K562 (cell line): ENCODE measurements around the gene XRN2. TPM values are rescaled to one million over a fixed set of nuclear protein-coding genes. Genes with fewer than 3 reads are reported as not detected.

Source experiments
- ATAC-seq: fragments of 200-7000 bp; cut with Tn5 transposase; 3 replicates; pipeline ENCODE4 v1.9.1; 2020; ENCODE audit warnings: moderate library complexity
- BruUV-seq: library from RNA; stranded (reverse); fragments of 400-500 nt; replicated peaks from 2 replicates; lab custom pipeline; 2021; lab: Mats Ljungman, UMichigan
- CTCF ChIA-PET: fragments of 300-600 bp; formaldehyde crosslinking; extraction: SDS; loops from one replicate; lab custom pipeline; 2021; ENCODE audit warnings: low intra/inter-chr PET ratio; lab: Yijun Ruan, JAX
- POLR2A ChIA-PET: fragments of 300-600, 350-650 bp; sonication (Branson Sonifier 250); formaldehyde crosslinking; extraction: SDS; loops from one replicate; lab custom pipeline; 2021; ENCODE audit warnings: antibody characterized with exemption, inconsistent platforms; lab: Yijun Ruan, JAX
- DNase-seq, 4 experiments: peaks; one replicate each; pipeline versions ENCODE4 v3.0.0 to v3.0.0-alpha.2; 2011 to 2018; ENCODE audit warnings: low spot score in 3 of 4, mixed read lengths in 3 of 4; ENCODE audit errors: extremely low read depth in 1 of 4
- FAIRE-seq: peaks from 2 replicates; lab custom pipeline; 2011; peaks lifted over from hg19 to GRCh38; lab: Jason Lieb, UNC
- H2AFZ ChIP-seq: 2 replicates; pipeline ENCODE4 v1.6.0; 2011; ENCODE audit warnings: low read depth, low read length, control low read depth, inconsistent platforms
- H3K27ac ChIP-seq: fragments of 200-600 bp; 3 replicates; pipeline ENCODE4 v1.8.0; 2011; ENCODE audit warnings: low read depth, mild to moderate bottlenecking, control low read depth, inconsistent platforms, low read length, moderate library complexity, mixed read lengths; ENCODE audit errors: extremely low read depth
- H3K27me3 ChIP-seq, 2 experiments: fragments of 300-600 bp in 1 of 2; 2 replicates in 1 of 2; 3 replicates in 1 of 2; pipeline versions ENCODE4 v1.6.0 to v1.8.0; 2011; ENCODE audit warnings: inconsistent platforms in 2 of 2, low read length in 2 of 2, mild to moderate bottlenecking in 1 of 2, mixed read lengths in 1 of 2, moderate library complexity in 1 of 2; ENCODE audit not compliant: control insufficient read depth in 2 of 2, insufficient read depth in 2 of 2
- H3K36me3 ChIP-seq: fragments of 300-600 bp; 3 replicates; pipeline ENCODE4 v1.8.0; 2011; ENCODE audit warnings: mild to moderate bottlenecking, low read length, inconsistent platforms; ENCODE audit not compliant: control insufficient read depth, insufficient read depth
- H3K4me1 ChIP-seq, 2 experiments: fragments of 200-600 bp in 1 of 2; replicated peaks in 1 of 2; 2 replicates in 1 of 2; 3 replicates in 1 of 2; pipeline versions ENCODE4 v1.5.1 to v1.8.0; 2011; ENCODE audit warnings: inconsistent platforms in 2 of 2, low read length in 2 of 2, mild to moderate bottlenecking in 1 of 2, mixed read lengths in 1 of 2, moderate library complexity in 1 of 2; ENCODE audit not compliant: control insufficient read depth in 2 of 2, insufficient read depth in 2 of 2
- H3K4me2 ChIP-seq: 2 replicates; pipeline ENCODE4 v1.6.1; 2011; ENCODE audit warnings: low read length, control low read depth, inconsistent platforms, mixed read lengths; ENCODE audit not compliant: insufficient read depth
- H3K4me3 ChIP-seq: fragments of 200-600 bp; sonication (generic), shearing (Covaris generic); 2 replicates; pipeline ENCODE4 v1.5.1; 2016; ENCODE audit warnings: control low read depth, inconsistent platforms
- H3K79me2 ChIP-seq: fragments of 200-600 bp; 3 replicates; pipeline ENCODE4 v1.8.0; 2011; ENCODE audit warnings: low read length, inconsistent platforms; ENCODE audit not compliant: control insufficient read depth, insufficient read depth
- H3K9ac ChIP-seq, 2 experiments: 2 replicates each; pipeline versions ENCODE4 v1.6.0 to v1.6.1; 2011; ENCODE audit warnings: low read depth in 2 of 2, low read length in 2 of 2, control low read depth in 1 of 2, inconsistent platforms in 1 of 2, mild to moderate bottlenecking in 1 of 2, mixed read lengths in 1 of 2; ENCODE audit not compliant: insufficient read depth in 1 of 2
- H3K9me1 ChIP-seq: one replicate; pipeline ENCODE4 v1.6.0; 2011; ENCODE audit warnings: inconsistent platforms, mild to moderate bottlenecking, low read length, moderate library complexity; ENCODE audit not compliant: control insufficient read depth, insufficient read depth
- H3K9me3 ChIP-seq: replicated peaks from 2 replicates; pipeline ENCODE4 v1.5.1; 2011; ENCODE audit warnings: low read depth, low read length, inconsistent platforms; ENCODE audit not compliant: control insufficient read depth, insufficient read depth
- H4K20me1 ChIP-seq: replicated peaks from 2 replicates; pipeline ENCODE4 v1.6.1; 2011; ENCODE audit warnings: low read length, inconsistent platforms, mixed read lengths; ENCODE audit not compliant: control insufficient read depth, insufficient read depth
- CBX8 ChIP-seq: fragments of 200-600 bp; sonication (generic); IDR thresholded peaks from 2 replicates; pipeline ENCODE4 v1.6.1; 2012; ENCODE audit warnings: borderline replicate concordance, mixed run types, low read depth, mild to moderate bottlenecking, moderate library complexity, mixed read lengths, low read length, control low read depth, inconsistent platforms; ENCODE audit not compliant: poor library complexity, severe bottlenecking; ENCODE audit errors: extremely low read depth
- CREM ChIP-seq: IDR thresholded peaks from 2 replicates; pipeline ENCODE4 v1.6.1; 2014; ENCODE audit warnings: antibody characterized with exemption, low read depth
- FOXM1 ChIP-seq, 2 experiments: fragments of 450-650 bp in 1 of 2; sonication (generic) in 1 of 2; formaldehyde crosslinking in 1 of 2; IDR thresholded peaks; 2 replicates each; pipeline versions ENCODE4 v1.6.1 to v1.9.0; 2017 to 2022; ENCODE audit warnings: low read depth in 2 of 2, mild to moderate bottlenecking in 2 of 2, missing genetic modification reagents in 1 of 2, moderate library complexity in 1 of 2
- JUND ChIP-seq, 2 experiments: IDR thresholded peaks; 2 replicates in 1 of 2; 3 replicates in 1 of 2; pipeline ENCODE4 v1.6.1; 2011; ENCODE audit warnings: borderline replicate concordance in 2 of 2, low read depth in 2 of 2, low read length in 2 of 2, improper control_type of control experiment in 1 of 2, missing biosample characterization in 1 of 2, missing genetic modification characterization in 1 of 2, missing genetic modification reagents in 1 of 2
- NCOA4 ChIP-seq: fragments of 450-650 bp; IDR thresholded peaks from 2 replicates; pipeline ENCODE4 v1.6.1; 2018; ENCODE audit warnings: mild to moderate bottlenecking; ENCODE audit not compliant: partially characterized antibody
- NFIC ChIP-seq: fragments of 450-650 bp; IDR thresholded peaks from 2 replicates; pipeline ENCODE4 v1.6.1; 2017; ENCODE audit warnings: mild to moderate bottlenecking, inconsistent platforms
- PTBP1 ChIP-seq: fragments of 200-400 bp; formaldehyde crosslinking; IDR thresholded peaks from 2 replicates; pipeline ENCODE4 v1.6.1; 2017; ENCODE audit warnings: low read depth, low read length
- PTTG1 ChIP-seq: fragments of 450-650 bp; IDR thresholded peaks from 2 replicates; pipeline ENCODE4 v1.6.1; 2016; ENCODE audit warnings: low read depth, mild to moderate bottlenecking, missing genetic modification characterization, missing compliant biosample characterization
- RBFOX2 ChIP-seq: fragments of 200-400 bp; formaldehyde crosslinking; IDR thresholded peaks from 2 replicates; pipeline ENCODE4 v1.6.1; 2017; ENCODE audit warnings: low read depth, mild to moderate bottlenecking, low read length, moderate library complexity
- ZFP1 ChIP-seq: fragments of 450-650 bp; formaldehyde crosslinking; IDR thresholded peaks from 2 replicates; pipeline ENCODE4 v1.4.0; 2020; ENCODE audit warnings: mild to moderate bottlenecking, mixed read lengths
- WGBS: fragments of 100-300 bp; shearing (Covaris generic); methylation state at CpG from one replicate; pipeline ENCODE4 v1.1.6; 2016; ENCODE audit warnings: low coverage, mixed read lengths; ENCODE audit not compliant: insufficient coverage; ENCODE audit errors: missing lambda C conversion rate; 5-methylcytosine and 5-hydroxymethylcytosine counted together
- in situ Hi-C: fragments of 300-500 bp; cut with MboI; formaldehyde crosslinking; loops from 4 replicates; pipeline ENCODE4 v1.15.0; 2018; ENCODE audit warnings: inconsistent platforms, mixed read lengths
- intact Hi-C: fragments of 100-400 bp; cut with micrococcal nuclease; formaldehyde crosslinking; loops from 2 replicates; pipeline ENCODE4 v1.14.2; 2022
- polyA plus RNA-seq, 8 experiments: library from polyadenylated mRNA; depleted of rRNA in 4 of 8; stranded (reverse) in 5 of 8; unstranded in 3 of 8; fragments of >200 nt; fragmentation: Nextera tagmentation in 2 of 8; fragmentation: Illumina TruSeq in 1 of 8; extraction: Ambion mirVana in 2 of 8; extraction: Trizol in 1 of 8; gene quantifications; 2 replicates each; pipeline versions ENCODE4 v1.2.1 to v1.2.3, GENCODE V29; 2011 to 2014; ENCODE audit warnings: inconsistent platforms in 1 of 8, missing spikeins in 1 of 8
- total RNA-seq, 7 experiments: library from RNA; depleted of rRNA in 6 of 7; stranded (reverse); fragments of >200 nt in 6 of 7; fragmentation: Illumina TruSeq in 2 of 7; extraction: Trizol in 2 of 7; gene quantifications; 2 replicates each; pipeline versions ENCODE4 v1.2.1 to v1.2.3, GENCODE V29; 2011 to 2021; ENCODE audit warnings: low replicate concordance in 1 of 7
- TF ChIP-seq, protein P1 (sequence below), 2 experiments: fragments of 450-650 bp in 1 of 2; sonication (generic) in 1 of 2; formaldehyde crosslinking; conservative IDR thresholded peaks; 2 replicates each; pipeline versions ENCODE4 v1.4.0 to v1.8.1; 2020 to 2022; ENCODE audit warnings: mild to moderate bottlenecking in 1 of 2, missing genetic modification reagents in 1 of 2

The XRN2 gene
- total and polyA plus RNA-seq, 9 of the 15 experiments (the other 6 are each of a cell fraction or from before 2014, with no cell fraction given) = 41.8 to 67.3 (median 51.4) TPM

DNA sequence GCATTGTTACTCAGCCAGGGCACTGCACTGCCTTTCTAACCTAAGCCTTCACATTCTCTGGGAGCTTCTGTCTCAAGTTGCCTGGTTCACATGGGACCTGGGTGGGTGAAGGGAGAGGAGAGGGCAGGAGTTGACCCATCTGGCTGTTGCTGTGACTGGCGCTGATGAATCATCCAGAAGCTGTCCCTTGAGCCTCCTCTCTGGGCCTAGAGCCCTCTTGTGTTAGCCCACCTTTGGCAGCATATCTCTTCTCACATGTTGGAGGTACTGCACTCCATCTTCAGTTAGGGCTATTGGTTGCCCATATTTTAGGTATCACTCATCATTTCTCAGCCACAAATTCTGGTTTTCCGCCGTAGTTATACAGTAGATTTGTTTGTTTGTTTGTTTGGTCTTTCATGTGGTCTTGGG lies 19.8 kb downstream of the XRN2 start:
- CTCF ChIA-PET = no interaction called here

DNA sequence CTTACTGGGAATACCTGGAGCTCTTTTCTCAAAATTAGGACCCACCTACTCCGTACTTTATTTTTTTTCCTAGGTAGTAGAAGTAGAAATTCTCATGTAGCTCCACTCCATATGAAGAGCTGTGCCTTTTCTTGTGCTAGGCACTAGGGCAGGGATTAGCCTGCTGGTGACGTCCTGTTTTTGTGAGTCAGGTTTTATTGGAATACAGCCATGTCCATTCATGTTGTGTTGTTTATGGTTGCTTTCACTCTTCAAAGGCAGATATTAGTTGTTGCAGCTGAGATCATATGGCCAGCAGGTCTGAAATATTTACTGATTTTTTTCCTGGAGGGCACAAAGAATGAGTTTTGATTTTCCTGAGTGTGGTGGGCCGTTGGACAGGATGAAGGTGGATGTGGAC lies 20.5 kb downstream of the XRN2 start:
- Histone ChIP-seq H3K9me3 (no peaks in the 10 kb centered on the region; the same call in 1 of the 2 replicates), H4K20me1 (no peaks in the 10 kb centered on the region), H3K9me1 (no peaks in the 10 kb centered on the region), H3K4me1 (peaks cover 7 to 39% of the 10 kb centered on the region in 2 experiments), H3K4me2 (peak overlapping the region; percentile 13; the same call in 1 of the 2 replicates), H3K9ac (0 out of 4 replicates have a peak overlapping the region, but pooled peaks of 1 of the 2 experiments have one; percentile 7), H3K4me3 (no peak overlapping the region), H3K27me3 (no peaks in the 10 kb centered on the region), H3K27ac (peak overlapping the region; percentile 81), H3K79me2 (peaks cover 99% of the 10 kb centered on the region), H3K36me3 (peaks cover 17% of the 10 kb centered on the region; the same call in 2 of the 3 replicates), H2AFZ (no peak overlapping the region)
- FAIRE-seq (no peak), ATAC-seq (peak; percentile 77), DNase-seq (peak; percentile 14 to 55 (median 22))
- 28% methylated on average over 3 of the region's 3 CpGs for WGBS
- in situ Hi-C loops = no loop called here
- ChIA-PET POLR2A (interaction anchor here (1.5 kb wide), 1 partner anchor 10 kb away, joined by 3 read pairs; no protein-coding TSS in a partner anchor), CTCF (no interaction called here)
- BruUV-seq = no TSS peak
- intact Hi-C loops = no loop called here
- TF ChIP-seq NFIC = peak; percentile 73
- TF ChIP-seq JUND (IDR thresholded peaks at IDR 0.05; ENCODE audit: borderline replicate concordance, low read depth, low read length) = peak; percentile 16; the same call in 1 of the 2 replicates
- TF ChIP-seq JUND (tag; IDR thresholded peaks at IDR 0.05; ENCODE audit: borderline replicate concordance, low read depth, low read length) = no peak
- TF ChIP-seq RBFOX2 = no peak
- no peak for TF ChIP-seq CBX8
- TF ChIP-seq NCOA4 = no peak
- no peak for TF ChIP-seq ZFP1
- no peak for TF ChIP-seq PTTG1 (tag)

More for the DNA sequence above, 19.8 kb downstream of the XRN2 start:
- Histone ChIP-seq H3K4me3 (no peak overlapping the region), H2AFZ (no peak overlapping the region), H3K36me3 (peaks cover 10% of the 10 kb centered on the region; the same call in 2 of the 3 replicates), H3K79me2 (peaks cover 99% of the 10 kb centered on the region), H3K4me2 (no peak overlapping the region; the same call in 1 of the 2 replicates), H3K27ac (peak overlapping the region; percentile 81; the same call in 2 of the 3 replicates), H3K27me3 (no peaks in the 10 kb centered on the region), H3K9ac (no peak overlapping the region; a peak in 1 of 4 replicates), H3K9me3 (no peaks in the 10 kb centered on the region; the same call in 1 of the 2 replicates), H4K20me1 (no peaks in the 10 kb centered on the region), H3K4me1 (peaks cover 7 to 39% of the 10 kb centered on the region in 2 experiments), H3K9me1 (no peaks in the 10 kb centered on the region)
- POLR2A ChIA-PET = interaction anchor here (0.8 to 1.6 kb wide), 3 partner anchors 9 to 20 kb away, joined by 3 read pairs; partner anchors contain the start of gene XRN2
- ATAC-seq = peak; percentile 42
- WGBS = 74% methylated on average over 3 of the region's 3 CpGs
- TF ChIP-seq CREM = no peak
- no peak for TF ChIP-seq FOXM1 (IDR thresholded peaks at IDR 0.05; ENCODE audit: low read depth)
- TF ChIP-seq FOXM1 (CRISPR knock-in tag; IDR thresholded peaks at IDR 0.05; ENCODE audit: low read depth) = no peak
- no peak for TF ChIP-seq PTBP1
- TF ChIP-seq, protein P1, sequence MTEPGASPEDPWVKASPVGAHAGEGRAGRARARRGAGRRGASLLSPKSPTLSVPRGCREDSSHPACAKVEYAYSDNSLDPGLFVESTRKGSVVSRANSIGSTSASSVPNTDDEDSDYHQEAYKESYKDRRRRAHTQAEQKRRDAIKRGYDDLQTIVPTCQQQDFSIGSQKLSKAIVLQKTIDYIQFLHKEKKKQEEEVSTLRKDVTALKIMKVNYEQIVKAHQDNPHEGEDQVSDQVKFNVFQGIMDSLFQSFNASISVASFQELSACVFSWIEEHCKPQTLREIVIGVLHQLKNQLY (CRISPR knock-in tag; conservative IDR thresholded peaks at IDR 0.05) = no peak
- in situ Hi-C loops (no loop called here), intact Hi-C loops (no loop called here)
- DNase-seq = peak in 2 of 4 experiments; percentile 14 to 16
- BruUV-seq = no TSS peak
- peak; percentile 68 for FAIRE-seq
